Choroid plexus epithelial cell (primary cell): ENCODE measurements around the gene CENPN.
A peak's percentile ranks its signal among the peaks of the same experiment; 100 is the strongest.

Experiments used
- DNase-seq: peaks from one replicate; pipeline ENCODE4 v3.0.0-alpha.2; 2010; ENCODE audit warnings: low read depth
- H3K4me3 ChIP-seq: 2 replicates; pipeline ENCODE4 v1.5.1; 2011; ENCODE audit warnings: low read depth, mild to moderate bottlenecking, control low read depth, low read length, moderate library complexity
- CTCF ChIP-seq: conservative IDR thresholded peaks from 2 replicates; pipeline ENCODE4 v1.5.1; 2011; ENCODE audit warnings: low read depth, mild to moderate bottlenecking, control low read depth, inconsistent platforms, low read length, moderate library complexity

The CENPN gene

GRCh38 chr16:81006813-81007695, at the start of gene CENPN, which contains the start of gene CMC2:
CENPN (plus strand) TSS chr16:81007214; CDS start chr16:81011940, 4,726 bp downstream.
CMC2 (minus strand) TSS chr16:81006885; CDS start chr16:80997394, 9,491 bp downstream.
- H3K4me3 ChIP-seq, result peak within 1 kb of the TSS; percentile 99
- peak; percentile 100 for DNase-seq
- TF ChIP-seq CTCF, result peak; percentile 31

- DNase-seq, result peak; percentile 8
- no peak for TF ChIP-seq CTCF
- H3K4me3 ChIP-seq, result no peak overlapping the region
Observed at GRCh38 chr16:80958284-80958683, 48.7 kb upstream of the CENPN start.

GRCh38 chr16:80962879-80963278, 44.1 kb upstream of the CENPN start:
- DNase-seq, result no peak
- no peak for TF ChIP-seq CTCF

GRCh38 chr16:80964351-80964750, 42.7 kb upstream of the CENPN start:
- no peak for TF ChIP-seq CTCF
- no peak for DNase-seq
- H3K4me3 ChIP-seq, result no peak overlapping the region

More at GRCh38 chr16:80962879-80963278, 44.1 kb upstream of the CENPN start:
- H3K4me3 ChIP-seq, result no peak overlapping the region

GRCh38 chr16:80966617-80967016, 40.4 kb upstream of the CENPN start:
- no peak overlapping the region for H3K4me3 ChIP-seq
- DNase-seq, result no peak
- TF ChIP-seq CTCF, result no peak

GRCh38 chr16:80968386-80969113, 38.5 kb upstream of the CENPN start:
- TF ChIP-seq CTCF, result no peak
- peak; percentile 28 for DNase-seq
- H3K4me3 ChIP-seq, result no peak overlapping the region
